Liver (tissue), 9 donors: ENCODE data around the gene PDXDC1. TPM values are rescaled to one million over a fixed set of nuclear protein-coding genes. Genes with fewer than 3 reads are reported as not detected.
A peak's percentile ranks its signal among the peaks of the same experiment; 100 is the strongest.
"Not testable (repeated sequence)": the region's sequence is repeated elsewhere in the genome, so short reads cannot be mapped to it uniquely, and the experiment has no call there.

Experiments used
- DNase-seq: peaks from one replicate; pipeline ENCODE4 v3.0.0-alpha.2; 2017; ENCODE audit warnings: low spot score
- H3K27ac ChIP-seq, 2 donors: one replicate each; pipeline ENCODE4 v1.7.0; 2013; ENCODE audit warnings: inconsistent platforms in 2 of 2, low read length in 2 of 2, control low read depth in 1 of 2, low read depth in 1 of 2, mild to moderate bottlenecking in 1 of 2
- H3K27me3 ChIP-seq, 4 donors: one replicate each; pipeline versions ENCODE4 v1.6.1 to v1.7.0; 2013; ENCODE audit warnings: low read length in 3 of 4, inconsistent platforms in 1 of 4, mild to moderate bottlenecking in 1 of 4, moderate library complexity in 1 of 4; ENCODE audit not compliant: control insufficient read depth in 4 of 4, insufficient read depth in 4 of 4
- H3K36me3 ChIP-seq, 4 donors: one replicate each; pipeline versions ENCODE4 v1.6.1 to v1.7.0; 2013; ENCODE audit warnings: low read length in 3 of 4, mild to moderate bottlenecking in 3 of 4, low read depth in 1 of 4, moderate library complexity in 1 of 4; ENCODE audit not compliant: control insufficient read depth in 4 of 4, insufficient read depth in 3 of 4
- H3K4me1 ChIP-seq, 4 donors: one replicate each; pipeline versions ENCODE4 v1.6.1 to v1.7.0; 2013; ENCODE audit warnings: low read length in 3 of 4, mild to moderate bottlenecking in 3 of 4, moderate library complexity in 1 of 4; ENCODE audit not compliant: control insufficient read depth in 4 of 4, insufficient read depth in 4 of 4
- H3K4me3 ChIP-seq, 3 donors: one replicate each; pipeline versions ENCODE4 v1.6.1 to v1.7.0; 2013; ENCODE audit warnings: low read length in 3 of 3, control low read depth in 1 of 3, low read depth in 1 of 3, mild to moderate bottlenecking in 1 of 3
- H3K9ac ChIP-seq, 2 donors: one replicate each; pipeline ENCODE4 v1.7.0; 2013; ENCODE audit warnings: low read length in 2 of 2, mild to moderate bottlenecking in 2 of 2, moderate library complexity in 2 of 2, control low read depth in 1 of 2, low read depth in 1 of 2
- H3K9me3 ChIP-seq, 4 donors: one replicate each; pipeline versions ENCODE4 v1.6.1 to v1.7.0; 2013; ENCODE audit warnings: low read length in 3 of 4; ENCODE audit not compliant: control insufficient read depth in 4 of 4
- NR2F2 ChIP-seq: IDR thresholded peaks from 2 replicates; pipeline ENCODE4 v1.6.1; 2016; ENCODE audit warnings: antibody characterized with exemption
- WGBS: extraction: QIAGEN DNeasy Blood & Tissue Kit; methylation state at CpG from one replicate; pipeline ENCODE4 v1.1.7; 2013; 5-methylcytosine and 5-hydroxymethylcytosine counted together
- polyA plus RNA-seq, 2 donors: library from polyadenylated mRNA; stranded (reverse) in 1 of 2; unstranded in 1 of 2; fragments of 200-250 nt in 1 of 2; fragments of >200 nt in 1 of 2; fragmentation: Nextera tagmentation in 1 of 2; extraction: Ambion mirVana in 1 of 2; gene quantifications; one replicate each; pipeline versions ENCODE4 v1.2.1 to v1.2.3, GENCODE V29; 2013 to 2015
- total RNA-seq, 2 donors: library from RNA; depleted of rRNA; stranded (reverse); fragments of >200 nt; gene quantifications; one replicate each; pipeline ENCODE4 v1.2.3, GENCODE V29; 2014
- donor health status: healthy.
- donor health status: healthy.
- donor health status: healthy.
- donor health status: healthy.
- donor health status: healthy.

PDXDC1 gene
- total and polyA plus RNA-seq, 4 donors: 44.7 to 165 (median 58.0) TPM

- H3K9ac ChIP-seq, H3K27me3 ChIP-seq, H3K9me3 ChIP-seq, DNase-seq, H3K4me1 ChIP-seq, H3K4me3 ChIP-seq: not testable (repeated sequence)
- H3K36me3 ChIP-seq: peaks cover 5 to 50% (median 32%) of the 10 kb centered on the region in 4 donors
- WGBS: 87% methylated on average over 14 of the region's 14 CpGs
- peak overlapping the region in 1 of 2 donors; percentile 4 for H3K27ac ChIP-seq
- peak; percentile 70 for TF ChIP-seq NR2F2
Observed at GRCh38 chr16:15025234-15025951, 50.6 kb downstream of the PDXDC1 start.

GRCh38 chr16:15027051-15027450 lies 52.2 kb downstream of the PDXDC1 start:
- WGBS: 93% methylated on average over 8 of the region's 8 CpGs
- not testable (repeated sequence) for DNase-seq
- H3K36me3 ChIP-seq: peaks cover 5 to 58% (median 36%) of the 10 kb centered on the region in 4 donors

GRCh38 chr16:15027503-15028344 lies 52.9 kb downstream of the PDXDC1 start:
- not testable (repeated sequence) for H3K9me3 ChIP-seq, H3K9ac ChIP-seq, H3K27ac ChIP-seq, H3K4me3 ChIP-seq, H3K27me3 ChIP-seq, DNase-seq
- WGBS: 94% methylated on average over 29 of the region's 29 CpGs
- peaks cover 5 to 57% (median 35%) of the 10 kb centered on the region in 4 donors for H3K36me3 ChIP-seq
- peaks cover 0 to 11% (median 5%) of the 10 kb centered on the region in 4 donors for H3K4me1 ChIP-seq

More at GRCh38 chr16:15027051-15027450, 52.2 kb downstream of the PDXDC1 start:
- H3K4me3 ChIP-seq, H3K9me3 ChIP-seq, H3K27me3 ChIP-seq, H3K27ac ChIP-seq, H3K9ac ChIP-seq, H3K4me1 ChIP-seq: not testable (repeated sequence)

GRCh38 chr16:15028345-15028715 lies 53.5 kb downstream of the PDXDC1 start:
- H3K4me1 ChIP-seq: peaks cover 0 to 17% (median 8%) of the 10 kb centered on the region in 4 donors
- H3K4me3 ChIP-seq, H3K9ac ChIP-seq, DNase-seq, H3K27ac ChIP-seq, H3K27me3 ChIP-seq, H3K9me3 ChIP-seq: not testable (repeated sequence)
- peaks cover 2 to 52% (median 32%) of the 10 kb centered on the region in 4 donors for H3K36me3 ChIP-seq
- WGBS: 95% methylated on average over 6 of the region's 6 CpGs

- not testable (repeated sequence) for H3K27ac ChIP-seq, DNase-seq, H3K9ac ChIP-seq, H3K9me3 ChIP-seq, H3K4me3 ChIP-seq, H3K27me3 ChIP-seq
- 93% methylated on average over 27 of the region's 27 CpGs for WGBS
- Histone ChIP-seq H3K36me3 (peaks cover 4 to 48% (median 34%) of the 10 kb centered on the region in 4 donors), H3K4me1 (peaks cover 0 to 23% (median 10%) of the 10 kb centered on the region in 4 donors)
Observed at GRCh38 chr16:15028801-15029698, 54.2 kb downstream of the PDXDC1 start.

- not testable (repeated sequence) for DNase-seq, H3K9me3 ChIP-seq, H3K27ac ChIP-seq, H3K9ac ChIP-seq, H3K4me3 ChIP-seq, H3K27me3 ChIP-seq
- peaks cover 0 to 23% (median 10%) of the 10 kb centered on the region in 4 donors for H3K4me1 ChIP-seq
- WGBS: 95% methylated on average over 6 of the region's 6 CpGs
- H3K36me3 ChIP-seq: peaks cover 9 to 49% (median 38%) of the 10 kb centered on the region in 4 donors
Observed at GRCh38 chr16:15029749-15030148, 54.9 kb downstream of the PDXDC1 start.
